ENCODE results near the gene THEMIS.

THEMIS gene

GRCh38 chr6:127843582-127843981, 57.3 kb downstream of the THEMIS start:
- no peak for TF ChIP-seq CTCF (IDR thresholded peaks at IDR 0.05; ENCODE audit: low read depth, low read length)
- H3K4me3 ChIP-seq (replicated peaks in 1 of 2; ENCODE audit: low read depth in 2 of 2, low read length in 2 of 2) = no peak overlapping the region
- DNase-seq (ENCODE audit: low read depth in 2 of 2) = no peak

GRCh38 chr6:127842562-127842961, 58.3 kb downstream of the THEMIS start:
- no peak for DNase-seq (ENCODE audit: low read depth in 2 of 2)
- no peak overlapping the region for H3K4me3 ChIP-seq (replicated peaks in 1 of 2; ENCODE audit: low read depth in 2 of 2, low read length in 2 of 2)
- no peak for TF ChIP-seq CTCF (IDR thresholded peaks at IDR 0.05; ENCODE audit: low read depth, low read length)

GRCh38 chr6:127841811-127842210, 59.0 kb downstream of the THEMIS start:
- H3K4me3 ChIP-seq (replicated peaks in 1 of 2; ENCODE audit: low read depth in 2 of 2, low read length in 2 of 2) = no peak overlapping the region
- TF ChIP-seq CTCF (IDR thresholded peaks at IDR 0.05; ENCODE audit: low read depth, low read length) = no peak
- no peak for DNase-seq (ENCODE audit: low read depth in 2 of 2)

GRCh38 chr6:127834136-127834535, 66.7 kb downstream of the THEMIS start:
- TF ChIP-seq CTCF (IDR thresholded peaks at IDR 0.05; ENCODE audit: low read depth, low read length) = no peak
- DNase-seq (ENCODE audit: low read depth in 2 of 2) = no peak
- H3K4me3 ChIP-seq (replicated peaks in 1 of 2; ENCODE audit: low read depth in 2 of 2, low read length in 2 of 2) = no peak overlapping the region

GRCh38 chr6:127833336-127833735, 67.5 kb downstream of the THEMIS start:
- peak in 1 of 2 donors; percentile 36 for DNase-seq (ENCODE audit: low read depth in 2 of 2)
- H3K4me3 ChIP-seq (replicated peaks in 1 of 2; ENCODE audit: low read depth in 2 of 2, low read length in 2 of 2) = no peak overlapping the region
- no peak for TF ChIP-seq CTCF (IDR thresholded peaks at IDR 0.05; ENCODE audit: low read depth, low read length)

- no peak for TF ChIP-seq CTCF (IDR thresholded peaks at IDR 0.05; ENCODE audit: low read depth, low read length)
- DNase-seq (ENCODE audit: low read depth in 2 of 2) = no peak
- no peak overlapping the region for H3K4me3 ChIP-seq (replicated peaks in 1 of 2; ENCODE audit: low read depth in 2 of 2, low read length in 2 of 2)
Observed at GRCh38 chr6:127832381-127832780, 68.5 kb downstream of the THEMIS start.

GRCh38 chr6:127824061-127824460, 76.8 kb downstream of the THEMIS start:
- TF ChIP-seq CTCF (IDR thresholded peaks at IDR 0.05; ENCODE audit: low read depth, low read length) = no peak
- DNase-seq (ENCODE audit: low read depth in 2 of 2) = no peak
- H3K4me3 ChIP-seq (replicated peaks in 1 of 2; ENCODE audit: low read depth in 2 of 2, low read length in 2 of 2) = no peak overlapping the region

All from cardiac fibroblast (primary cell).